Stimulated activated CD4-positive, alpha-beta T cell treated with anti-CD3 and anti-CD28 coated beads, Interleukin-2, amount 100 ng/mL, for 4 hours (primary cell): ENCODE data around the gene ACTN4.

Experiments
- DNase-seq: peaks from one replicate; pipeline ENCODE4 v3.0.0-alpha.2; 2020; ENCODE audit warnings: low read depth

ACTN4 gene

GRCh38 chr19:38709671-38710415 lies 62.4 kb downstream of the ACTN4 start:
- DNase-seq, result no peak

- no peak for DNase-seq
Observed at GRCh38 chr19:38710416-38710702, 62.9 kb downstream of the ACTN4 start.

GRCh38 chr19:38710928-38711725 lies 63.7 kb downstream of the ACTN4 start:
- no peak for DNase-seq

- DNase-seq, result no peak
Observed at GRCh38 chr19:38711726-38712153, 64.3 kb downstream of the ACTN4 start.

GRCh38 chr19:38712161-38712748 lies 64.8 kb downstream of the ACTN4 start:
- DNase-seq, result no peak

GRCh38 chr19:38713227-38713649 lies 65.8 kb downstream of the ACTN4 start:
- DNase-seq, result no peak

GRCh38 chr19:38713865-38714264 lies 66.4 kb downstream of the ACTN4 start:
- no peak for DNase-seq

- DNase-seq, result no peak
Observed at GRCh38 chr19:38714354-38714778, 66.9 kb downstream of the ACTN4 start.

GRCh38 chr19:38715555-38715954 lies 68.1 kb downstream of the ACTN4 start:
- DNase-seq, result no peak

- DNase-seq, result no peak
Observed at GRCh38 chr19:38717051-38717450, 69.6 kb downstream of the ACTN4 start.

GRCh38 chr19:38717855-38718254 lies 70.4 kb downstream of the ACTN4 start:
- DNase-seq, result no peak

GRCh38 chr19:38718747-38719543 lies 71.5 kb downstream of the ACTN4 start:
- DNase-seq, result no peak

- no peak for DNase-seq
Observed at GRCh38 chr19:38719761-38720558, 72.5 kb downstream of the ACTN4 start.

- no peak for DNase-seq
Observed at GRCh38 chr19:38720559-38721236, 73.2 kb downstream of the ACTN4 start.

- DNase-seq, result no peak
Observed at GRCh38 chr19:38721496-38721895, 74.0 kb downstream of the ACTN4 start.

GRCh38 chr19:38721979-38722773 lies 74.7 kb downstream of the ACTN4 start:
- no peak for DNase-seq

GRCh38 chr19:38722947-38723605 lies 75.6 kb downstream of the ACTN4 start:
- DNase-seq, result no peak

GRCh38 chr19:38723606-38723965 lies 76.1 kb downstream of the ACTN4 start:
- DNase-seq, result no peak

- no peak for DNase-seq
Observed at GRCh38 chr19:38723990-38724854, 76.8 kb downstream of the ACTN4 start.
